Right lobe of liver (tissue), 4 donors: Measurements from ENCODE around the gene CDKL1.

Experiments used
- POLR2A ChIP-seq: fragments of 450-650 bp; IDR thresholded peaks from one replicate; pipeline ENCODE4 v1.6.1; 2017; ENCODE audit warnings: antibody characterized with exemption, mild to moderate bottlenecking
- TF ChIP-seq, protein P1 (sequence below), 4 donors: fragments of 200-600 bp in 3 of 4; fragments of 450-650 bp in 1 of 4; IDR thresholded peaks; one replicate each; pipeline versions ENCODE4 v1.5.1 to v1.8.0; 2016 to 2022; ENCODE audit warnings: antibody characterized with exemption in 4 of 4, mild to moderate bottlenecking in 2 of 4
- donor health status: DM: no; HTN: no; CAD: no.
- donor health status: DM: no; HTN: no; CAD: no.
- donor health status: DM: no; HTN: yes; CAD: no.

- TF ChIP-seq, protein P1, sequence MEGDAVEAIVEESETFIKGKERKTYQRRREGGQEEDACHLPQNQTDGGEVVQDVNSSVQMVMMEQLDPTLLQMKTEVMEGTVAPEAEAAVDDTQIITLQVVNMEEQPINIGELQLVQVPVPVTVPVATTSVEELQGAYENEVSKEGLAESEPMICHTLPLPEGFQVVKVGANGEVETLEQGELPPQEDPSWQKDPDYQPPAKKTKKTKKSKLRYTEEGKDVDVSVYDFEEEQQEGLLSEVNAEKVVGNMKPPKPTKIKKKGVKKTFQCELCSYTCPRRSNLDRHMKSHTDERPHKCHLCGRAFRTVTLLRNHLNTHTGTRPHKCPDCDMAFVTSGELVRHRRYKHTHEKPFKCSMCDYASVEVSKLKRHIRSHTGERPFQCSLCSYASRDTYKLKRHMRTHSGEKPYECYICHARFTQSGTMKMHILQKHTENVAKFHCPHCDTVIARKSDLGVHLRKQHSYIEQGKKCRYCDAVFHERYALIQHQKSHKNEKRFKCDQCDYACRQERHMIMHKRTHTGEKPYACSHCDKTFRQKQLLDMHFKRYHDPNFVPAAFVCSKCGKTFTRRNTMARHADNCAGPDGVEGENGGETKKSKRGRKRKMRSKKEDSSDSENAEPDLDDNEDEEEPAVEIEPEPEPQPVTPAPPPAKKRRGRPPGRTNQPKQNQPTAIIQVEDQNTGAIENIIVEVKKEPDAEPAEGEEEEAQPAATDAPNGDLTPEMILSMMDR (IDR thresholded peaks at IDR 0.05) = no peak
- no peak for TF ChIP-seq POLR2A
These were observed 22.7 kb downstream of the CDKL1 start for GRCh38 chr14:50373959-50374358.
